DND-41 (cell line): ENCODE measurements around the gene TSPEAR.
A peak's percentile ranks its signal among the peaks of the same experiment; 100 is the strongest.

Source experiments
- ATAC-seq: fragments of 200-7000 bp; cut with Tn5 transposase; 3 replicates; pipeline ENCODE4 v1.9.1; 2021; ENCODE audit warnings: low read depth; ENCODE audit not compliant: insufficient read depth
- DNase-seq: peaks from one replicate; pipeline ENCODE4 v3.0.0-alpha.2; 2020
- H2AFZ ChIP-seq: 2 replicates; pipeline ENCODE4 v1.6.0; 2012; ENCODE audit warnings: low read depth, low read length
- H3K27ac ChIP-seq: 2 replicates; pipeline ENCODE4 v1.5.1; 2012; ENCODE audit warnings: low read length, inconsistent platforms
- H3K27me3 ChIP-seq: fragments of 200-600 bp; sonication (generic); 2 replicates; pipeline ENCODE4 v1.6.0; 2012; ENCODE audit warnings: low read length, mild to moderate bottlenecking, inconsistent platforms; ENCODE audit not compliant: insufficient read depth, poor library complexity
- H3K36me3 ChIP-seq: 2 replicates; pipeline ENCODE4 v1.5.1; 2012; ENCODE audit warnings: low read length, inconsistent platforms; ENCODE audit not compliant: insufficient read depth
- H3K4me1 ChIP-seq: 2 replicates; pipeline ENCODE4 v1.5.1; 2012; ENCODE audit warnings: mild to moderate bottlenecking, low read length; ENCODE audit not compliant: insufficient read depth
- H3K4me2 ChIP-seq: 2 replicates; pipeline ENCODE4 v1.6.0; 2012; ENCODE audit warnings: mild to moderate bottlenecking, moderate library complexity, low read length, inconsistent platforms; ENCODE audit not compliant: insufficient read depth
- H3K4me3 ChIP-seq, 2 experiments: fragments of 200-600 bp in 1 of 2; shearing (Covaris generic) in 1 of 2; 2 replicates each; pipeline ENCODE4 v1.5.1; 2012 to 2016; ENCODE audit warnings: inconsistent platforms in 2 of 2, low read length in 2 of 2, mild to moderate bottlenecking in 2 of 2, low read depth in 1 of 2, moderate library complexity in 1 of 2
- H3K79me2 ChIP-seq: 2 replicates; pipeline ENCODE4 v1.6.0; 2012; ENCODE audit warnings: low read length, inconsistent platforms; ENCODE audit not compliant: insufficient read depth
- H3K9ac ChIP-seq: 2 replicates; pipeline ENCODE4 v1.6.0; 2012; ENCODE audit warnings: low read depth, mild to moderate bottlenecking, inconsistent platforms, low read length, moderate library complexity
- H3K9me3 ChIP-seq: 2 replicates; pipeline ENCODE4 v1.5.1; 2012; ENCODE audit warnings: low read length, moderate library complexity, mild to moderate bottlenecking, inconsistent platforms; ENCODE audit not compliant: insufficient read depth, severe bottlenecking
- H4K20me1 ChIP-seq: 2 replicates; pipeline ENCODE4 v1.6.0; 2012; ENCODE audit warnings: low read length; ENCODE audit not compliant: insufficient read depth
- EZH2 ChIP-seq: IDR thresholded peaks from 3 replicates; pipeline ENCODE4 v1.6.1; 2012; ENCODE audit warnings: borderline replicate concordance, low read depth, mild to moderate bottlenecking, moderate library complexity, low read length, inconsistent platforms; ENCODE audit not compliant: severe bottlenecking
- TF ChIP-seq, protein P1 (sequence below): IDR thresholded peaks from 2 replicates; pipeline ENCODE4 v1.5.1; 2012; ENCODE audit warnings: borderline replicate concordance, low read length, moderate library complexity, mild to moderate bottlenecking; ENCODE audit not compliant: poor library complexity, severe bottlenecking; ENCODE audit errors: extremely low read depth

The TSPEAR gene

DNA sequence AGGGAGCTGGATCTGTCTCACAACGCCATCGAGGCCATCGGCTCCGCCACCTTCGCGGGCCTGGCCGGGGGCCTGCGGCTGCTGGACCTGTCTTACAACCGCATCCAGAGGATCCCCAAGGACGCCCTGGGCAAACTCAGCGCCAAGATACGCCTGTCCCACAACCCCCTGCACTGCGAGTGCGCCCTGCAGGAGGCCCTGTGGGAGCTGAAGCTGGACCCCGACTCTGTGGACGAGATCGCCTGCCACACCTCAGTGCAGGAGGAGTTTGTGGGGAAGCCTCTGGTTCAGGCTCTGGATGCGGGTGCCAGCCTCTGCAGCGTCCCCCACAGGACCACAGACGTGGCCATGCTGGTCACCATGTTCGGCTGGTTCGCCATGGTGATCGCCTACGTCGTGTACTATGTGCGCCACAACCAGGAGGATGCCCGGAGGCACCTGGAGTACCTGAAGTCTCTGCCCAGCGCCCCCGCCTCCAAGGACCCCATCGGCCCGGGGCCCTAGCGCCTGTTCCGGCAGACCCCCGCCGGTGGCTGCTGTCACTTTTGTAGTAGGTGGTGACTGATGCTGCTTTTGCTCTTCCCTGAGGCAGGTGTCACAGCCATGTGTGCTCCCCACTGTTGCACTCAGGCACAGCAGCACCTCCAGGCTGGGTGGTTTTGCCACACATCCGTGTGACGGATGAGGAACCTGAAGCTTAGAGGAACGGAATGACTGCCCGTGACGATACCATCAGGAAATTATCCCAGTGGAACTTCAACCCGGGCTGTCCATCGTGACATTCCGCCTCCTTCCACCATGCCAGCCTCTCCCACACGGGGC, 254.2 kb downstream of the TSPEAR start:
- H3K27ac ChIP-seq: no peak overlapping the region
- peaks cover 6% of the 10 kb centered on the region for H3K27me3 ChIP-seq
- no peak overlapping the region for H3K4me2 ChIP-seq
- no peak overlapping the region for H2AFZ ChIP-seq
- H4K20me1 ChIP-seq: peaks cover 4% of the 10 kb centered on the region; the same call in 1 of the 2 replicates
- TF ChIP-seq, protein P1, sequence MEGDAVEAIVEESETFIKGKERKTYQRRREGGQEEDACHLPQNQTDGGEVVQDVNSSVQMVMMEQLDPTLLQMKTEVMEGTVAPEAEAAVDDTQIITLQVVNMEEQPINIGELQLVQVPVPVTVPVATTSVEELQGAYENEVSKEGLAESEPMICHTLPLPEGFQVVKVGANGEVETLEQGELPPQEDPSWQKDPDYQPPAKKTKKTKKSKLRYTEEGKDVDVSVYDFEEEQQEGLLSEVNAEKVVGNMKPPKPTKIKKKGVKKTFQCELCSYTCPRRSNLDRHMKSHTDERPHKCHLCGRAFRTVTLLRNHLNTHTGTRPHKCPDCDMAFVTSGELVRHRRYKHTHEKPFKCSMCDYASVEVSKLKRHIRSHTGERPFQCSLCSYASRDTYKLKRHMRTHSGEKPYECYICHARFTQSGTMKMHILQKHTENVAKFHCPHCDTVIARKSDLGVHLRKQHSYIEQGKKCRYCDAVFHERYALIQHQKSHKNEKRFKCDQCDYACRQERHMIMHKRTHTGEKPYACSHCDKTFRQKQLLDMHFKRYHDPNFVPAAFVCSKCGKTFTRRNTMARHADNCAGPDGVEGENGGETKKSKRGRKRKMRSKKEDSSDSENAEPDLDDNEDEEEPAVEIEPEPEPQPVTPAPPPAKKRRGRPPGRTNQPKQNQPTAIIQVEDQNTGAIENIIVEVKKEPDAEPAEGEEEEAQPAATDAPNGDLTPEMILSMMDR: no peak
- no peak for TF ChIP-seq EZH2
- H3K4me1 ChIP-seq: peaks cover 10% of the 10 kb centered on the region
- ATAC-seq (no peak), DNase-seq (no peak)
- H3K9ac ChIP-seq: no peak overlapping the region
- H3K4me3 ChIP-seq: no peak overlapping the region
- no peaks in the 10 kb centered on the region for H3K36me3 ChIP-seq
- H3K79me2 ChIP-seq: no peaks in the 10 kb centered on the region
- H3K9me3 ChIP-seq: peaks cover 8% of the 10 kb centered on the region

DNA sequence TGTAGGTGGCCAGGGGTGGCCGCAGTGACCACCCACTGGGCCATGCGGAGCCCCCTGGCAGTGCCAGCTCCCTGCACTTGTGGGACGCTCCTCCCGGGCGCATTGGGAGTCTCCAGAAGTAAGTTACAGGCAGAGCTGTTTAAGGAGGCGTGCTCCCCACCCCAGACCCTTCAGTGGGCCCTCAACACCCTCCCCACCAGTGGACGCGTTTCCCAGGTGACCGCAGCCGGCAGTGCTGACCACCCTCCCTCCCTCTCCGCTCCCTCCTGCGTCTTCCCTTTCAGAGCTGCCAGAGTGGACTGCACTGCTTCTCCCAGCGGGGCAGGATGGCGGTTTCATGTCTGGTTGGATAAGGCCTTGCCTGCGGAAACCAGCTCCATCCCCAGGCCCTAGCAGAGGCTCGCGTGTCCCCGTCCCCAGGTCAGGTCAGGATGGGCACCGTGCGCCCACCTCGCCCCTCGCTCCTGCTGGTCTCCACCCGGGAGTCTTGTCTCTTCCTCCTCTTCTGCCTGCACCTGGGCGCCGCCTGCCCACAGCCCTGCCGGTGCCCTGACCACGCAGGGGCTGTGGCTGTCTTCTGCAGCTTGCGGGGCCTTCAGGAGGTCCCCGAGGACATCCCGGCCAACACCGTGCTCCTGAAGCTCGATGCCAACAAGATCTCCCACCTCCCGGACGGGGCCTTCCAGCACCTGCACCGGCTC, 255.0 kb downstream of the TSPEAR start:
- Histone ChIP-seq H3K4me3 (peak overlapping the region in 1 of 2 experiments; percentile 53; a peak in 1 of 4 replicates), H2AFZ (no peak overlapping the region), H3K27ac (no peak overlapping the region), H3K9ac (peak overlapping the region; percentile 43; the same call in 1 of the 2 replicates), H3K9me3 (peaks cover 8% of the 10 kb centered on the region), H3K27me3 (peaks cover 6% of the 10 kb centered on the region), H4K20me1 (peaks cover 4% of the 10 kb centered on the region; the same call in 1 of the 2 replicates), H3K4me1 (peaks cover 10% of the 10 kb centered on the region), H3K79me2 (no peaks in the 10 kb centered on the region), H3K36me3 (no peaks in the 10 kb centered on the region), H3K4me2 (peak overlapping the region; percentile 67)
- TF ChIP-seq EZH2: no peak
- TF ChIP-seq, protein P1: no peak
- ATAC-seq (no peak), DNase-seq (no peak)

DNA sequence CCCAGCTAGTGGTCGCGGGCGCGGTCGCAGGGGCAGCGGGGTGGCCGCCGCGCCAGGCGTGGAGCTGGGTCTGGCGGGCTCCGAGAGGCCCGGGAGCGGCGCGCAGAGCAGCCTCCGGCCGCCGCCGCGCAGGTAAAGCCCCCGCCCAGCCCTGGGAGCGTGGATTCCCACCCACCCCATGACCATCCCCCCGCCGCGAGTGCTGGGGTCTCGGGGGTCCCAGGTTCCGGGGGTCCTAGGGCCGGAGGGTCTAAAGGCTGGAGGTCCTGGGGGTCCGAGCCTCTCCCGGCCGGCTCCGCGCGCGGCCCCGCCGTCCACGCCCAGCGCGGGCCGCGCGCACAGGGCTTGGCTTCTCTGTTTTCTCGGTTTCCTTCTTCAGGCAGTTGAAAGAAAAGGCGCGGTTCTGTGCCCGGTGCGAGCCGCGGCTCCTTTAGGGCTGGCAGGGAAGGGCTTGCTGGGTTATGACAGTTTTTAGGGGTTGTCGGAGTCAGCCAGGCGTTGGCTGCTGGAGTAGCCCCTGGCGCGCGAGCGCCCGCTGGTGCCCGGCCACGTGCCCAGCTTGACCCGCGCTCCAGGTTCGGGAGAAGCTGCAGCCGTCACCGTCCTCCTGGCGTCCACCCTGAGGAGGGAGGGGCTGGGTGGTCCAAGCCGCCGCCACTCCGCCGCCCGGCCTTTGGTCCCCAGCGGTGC, 255.7 kb downstream of the TSPEAR start:
- DNase-seq: peak; percentile 50

More for the DNA sequence above, 255.7 kb downstream of the TSPEAR start:
- peak overlapping the region; percentile 43; the same call in 1 of the 2 replicates for H3K9ac ChIP-seq
- peaks cover 4% of the 10 kb centered on the region; the same call in 1 of the 2 replicates for H4K20me1 ChIP-seq
- no peak for TF ChIP-seq EZH2
- TF ChIP-seq, protein P1: no peak
- H3K4me2 ChIP-seq: peak overlapping the region; percentile 67
- H3K36me3 ChIP-seq: no peaks in the 10 kb centered on the region
- peaks cover 10% of the 10 kb centered on the region for H3K4me1 ChIP-seq
- peaks cover 8% of the 10 kb centered on the region for H3K9me3 ChIP-seq
- H3K27ac ChIP-seq: no peak overlapping the region
- peak overlapping the region; percentile 51; the same call in 1 of the 2 replicates for H2AFZ ChIP-seq
- peak overlapping the region; percentile 24 to 53; a peak in 3 of 4 replicates for H3K4me3 ChIP-seq
- no peaks in the 10 kb centered on the region for H3K79me2 ChIP-seq
- H3K27me3 ChIP-seq: peaks cover 6% of the 10 kb centered on the region
- peak; percentile 59 for ATAC-seq
